Neural progenitor cell (in vitro differentiated cells): Measurements from ENCODE around the gene C22orf15.

Experiments
- CTCF ChIP-seq: fragments of 200-600 bp; sonication (generic); IDR thresholded peaks from 2 replicates; pipeline ENCODE4 v1.5.1; 2017; ENCODE audit warnings: antibody characterized with exemption, mild to moderate bottlenecking
- EZH2 ChIP-seq: fragments of 200-600 bp; sonication (generic); IDR thresholded peaks from 2 replicates; pipeline ENCODE4 v1.6.1; 2017; ENCODE audit warnings: antibody characterized with exemption, mild to moderate bottlenecking, moderate library complexity

GRCh38 chr22:23787600-23787896, 24.8 kb downstream of the C22orf15 start:
- no peak for TF ChIP-seq CTCF
- TF ChIP-seq EZH2 = no peak
